IMR-90 (cell line): ENCODE data around the gene LAP3.

Experiments
- BHLHE40 ChIP-seq: fragments of 150-350 bp; IDR thresholded peaks from 2 replicates; pipeline ENCODE4 v1.6.1; 2016; ENCODE audit warnings: mild to moderate bottlenecking, low read depth, low read length
- CEBPB ChIP-seq: IDR thresholded peaks from 2 replicates; pipeline ENCODE4 v1.6.1; 2012; ENCODE audit warnings: low read depth, low read length, improper control_type of control experiment
- CHD1 ChIP-seq: IDR thresholded peaks from 2 replicates; pipeline ENCODE4 v1.6.1; 2012; ENCODE audit warnings: low read depth, low read length, improper control_type of control experiment
- MXI1 ChIP-seq: IDR thresholded peaks from 2 replicates; pipeline ENCODE4 v1.6.1; 2012; ENCODE audit warnings: low read depth, mild to moderate bottlenecking, low read length, moderate library complexity, borderline replicate concordance
- POLR2A ChIP-seq: IDR thresholded peaks from 2 replicates; pipeline ENCODE4 v1.6.1; 2012; ENCODE audit warnings: mild to moderate bottlenecking, low read depth, low read length
- RAD21 ChIP-seq: IDR thresholded peaks from 2 replicates; pipeline ENCODE4 v1.6.1; 2012; ENCODE audit warnings: low read length, improper control_type of control experiment
- RCOR1 ChIP-seq: IDR thresholded peaks from 2 replicates; pipeline ENCODE4 v1.6.1; 2012; ENCODE audit warnings: mild to moderate bottlenecking, low read length, improper control_type of control experiment; ENCODE audit not compliant: insufficient replicate concordance
- RFX5 ChIP-seq: IDR thresholded peaks from 2 replicates; pipeline ENCODE4 v1.8.0; 2012; ENCODE audit warnings: low read depth, mild to moderate bottlenecking, low read length, moderate library complexity
- SMC3 ChIP-seq: fragments of 150-350 bp; IDR thresholded peaks from 2 replicates; pipeline ENCODE4 v1.6.1; 2016; ENCODE audit warnings: low read depth, mild to moderate bottlenecking, antibody characterized with exemption, low read length, moderate library complexity
- TF ChIP-seq, protein P1 (sequence below): fragments of 150-350 bp; IDR thresholded peaks from 2 replicates; pipeline ENCODE4 v1.6.1; 2017; ENCODE audit warnings: mild to moderate bottlenecking, antibody characterized with exemption, low read length, low read depth
- TF ChIP-seq, protein P2 (sequence below): conservative IDR thresholded peaks from 2 replicates; pipeline ENCODE4 v1.5.1; 2012; ENCODE audit warnings: mild to moderate bottlenecking, low read depth, low read length, improper control_type of control experiment

DNA sequence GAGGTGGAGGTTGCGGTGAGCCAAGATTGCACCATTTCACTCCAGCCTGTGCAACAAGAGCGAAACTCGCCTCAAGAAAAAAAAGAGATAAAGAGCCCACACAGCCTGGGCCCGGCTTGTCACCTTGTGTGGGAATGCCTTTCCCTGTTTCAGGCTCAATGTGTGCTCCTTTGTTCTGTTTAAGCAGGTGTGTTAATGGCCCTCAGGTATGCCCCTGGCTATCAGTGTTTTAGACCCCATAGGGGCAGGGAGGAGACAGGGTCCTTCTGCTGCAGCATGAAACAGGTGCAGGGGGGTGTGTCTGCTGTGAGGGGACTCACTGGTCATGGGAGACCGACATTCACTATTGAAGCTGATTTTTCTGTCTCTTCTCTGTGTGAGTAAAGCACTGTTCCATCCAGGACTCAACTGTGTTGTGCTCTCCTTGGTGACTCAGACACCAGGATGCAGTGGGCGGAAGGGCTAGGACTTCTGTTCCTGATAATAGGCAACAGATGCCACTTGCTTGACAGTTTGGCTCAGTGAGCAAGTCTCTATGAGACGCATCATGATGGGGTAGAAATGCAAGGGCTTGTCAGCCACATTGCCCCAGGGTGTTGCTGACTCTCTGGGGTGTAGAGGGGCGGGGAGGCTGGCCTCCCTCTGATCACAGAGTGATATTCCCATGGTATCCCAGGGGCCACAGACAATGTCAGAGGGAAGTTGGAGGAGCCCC lies 15.6 kb upstream of the LAP3 start:
- TF ChIP-seq, protein P1, sequence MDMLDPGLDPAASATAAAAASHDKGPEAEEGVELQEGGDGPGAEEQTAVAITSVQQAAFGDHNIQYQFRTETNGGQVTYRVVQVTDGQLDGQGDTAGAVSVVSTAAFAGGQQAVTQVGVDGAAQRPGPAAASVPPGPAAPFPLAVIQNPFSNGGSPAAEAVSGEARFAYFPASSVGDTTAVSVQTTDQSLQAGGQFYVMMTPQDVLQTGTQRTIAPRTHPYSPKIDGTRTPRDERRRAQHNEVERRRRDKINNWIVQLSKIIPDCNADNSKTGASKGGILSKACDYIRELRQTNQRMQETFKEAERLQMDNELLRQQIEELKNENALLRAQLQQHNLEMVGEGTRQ = no peak
- TF ChIP-seq RFX5 (no peak), RCOR1 (no peak), RAD21 (no peak), SMC3 (no peak), POLR2A (no peak), CEBPB (peak; percentile 7; the same call in 1 of the 2 replicates), CHD1 (no peak), BHLHE40 (no peak), MXI1 (no peak)
- TF ChIP-seq, protein P2, sequence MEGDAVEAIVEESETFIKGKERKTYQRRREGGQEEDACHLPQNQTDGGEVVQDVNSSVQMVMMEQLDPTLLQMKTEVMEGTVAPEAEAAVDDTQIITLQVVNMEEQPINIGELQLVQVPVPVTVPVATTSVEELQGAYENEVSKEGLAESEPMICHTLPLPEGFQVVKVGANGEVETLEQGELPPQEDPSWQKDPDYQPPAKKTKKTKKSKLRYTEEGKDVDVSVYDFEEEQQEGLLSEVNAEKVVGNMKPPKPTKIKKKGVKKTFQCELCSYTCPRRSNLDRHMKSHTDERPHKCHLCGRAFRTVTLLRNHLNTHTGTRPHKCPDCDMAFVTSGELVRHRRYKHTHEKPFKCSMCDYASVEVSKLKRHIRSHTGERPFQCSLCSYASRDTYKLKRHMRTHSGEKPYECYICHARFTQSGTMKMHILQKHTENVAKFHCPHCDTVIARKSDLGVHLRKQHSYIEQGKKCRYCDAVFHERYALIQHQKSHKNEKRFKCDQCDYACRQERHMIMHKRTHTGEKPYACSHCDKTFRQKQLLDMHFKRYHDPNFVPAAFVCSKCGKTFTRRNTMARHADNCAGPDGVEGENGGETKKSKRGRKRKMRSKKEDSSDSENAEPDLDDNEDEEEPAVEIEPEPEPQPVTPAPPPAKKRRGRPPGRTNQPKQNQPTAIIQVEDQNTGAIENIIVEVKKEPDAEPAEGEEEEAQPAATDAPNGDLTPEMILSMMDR = no peak
